Subcutaneous adipose tissue (tissue), 4 donors: ENCODE data around the gene ZNF785. TPM values are rescaled to one million over a fixed set of nuclear protein-coding genes. Genes with fewer than 3 reads are reported as not detected.

Source experiments
- total RNA-seq, 4 donors: library from RNA; depleted of rRNA; stranded (reverse); fragments of >200 nt; gene quantifications; one replicate each; pipeline ENCODE4 v1.1.0, GENCODE V29; 2016
- TF ChIP-seq, protein P1 (sequence below): fragments of 450-650 bp; IDR thresholded peaks from one replicate; pipeline ENCODE4 v1.5.1; 2016; ENCODE audit warnings: low read depth, mild to moderate bottlenecking, control low read depth, antibody characterized with exemption, moderate library complexity

ZNF785 gene
- total RNA-seq, 4 donors from 2014 or later = 2.9 to 8.4 (median 6.6) TPM

DNA sequence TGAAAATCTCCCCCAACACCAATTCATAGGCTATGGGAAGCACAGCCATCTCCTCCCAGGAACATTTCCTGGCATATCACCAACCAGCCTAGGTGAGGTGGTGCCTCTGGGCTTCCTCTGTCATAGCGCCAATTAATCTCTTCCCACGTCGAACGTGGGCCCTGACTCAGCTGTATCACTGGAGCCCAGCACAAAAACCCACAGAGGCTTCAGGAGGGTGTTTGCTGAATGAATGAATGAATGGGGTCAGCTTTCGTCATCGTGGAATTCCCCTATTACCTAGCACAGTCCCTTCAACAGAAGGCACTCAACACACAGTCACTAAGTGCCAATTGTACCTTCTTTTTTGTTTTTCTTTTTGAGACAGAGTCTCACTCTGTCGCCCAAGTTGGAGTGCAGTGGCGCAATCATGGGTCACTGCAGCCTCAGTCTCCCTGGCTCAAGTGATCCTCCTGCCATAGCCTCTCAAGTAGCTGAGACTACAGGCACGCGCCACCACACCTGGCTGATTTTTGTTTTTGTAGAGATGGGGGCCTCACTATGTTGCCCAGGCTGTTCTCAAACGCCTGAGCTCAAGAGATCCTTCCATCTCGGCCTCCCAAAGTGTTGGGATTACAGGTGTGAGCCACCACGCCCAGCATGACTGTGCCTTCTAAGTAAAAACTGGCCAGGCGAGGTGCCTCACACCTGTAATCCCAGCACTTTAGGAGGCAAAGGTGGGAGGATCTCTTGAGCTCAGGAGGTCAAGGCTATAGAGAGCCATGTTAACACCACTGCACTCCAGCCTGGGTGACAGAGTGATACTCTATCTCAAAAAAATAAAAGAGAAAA, 18.1 kb downstream of the ZNF785 start:
- TF ChIP-seq, protein P1, sequence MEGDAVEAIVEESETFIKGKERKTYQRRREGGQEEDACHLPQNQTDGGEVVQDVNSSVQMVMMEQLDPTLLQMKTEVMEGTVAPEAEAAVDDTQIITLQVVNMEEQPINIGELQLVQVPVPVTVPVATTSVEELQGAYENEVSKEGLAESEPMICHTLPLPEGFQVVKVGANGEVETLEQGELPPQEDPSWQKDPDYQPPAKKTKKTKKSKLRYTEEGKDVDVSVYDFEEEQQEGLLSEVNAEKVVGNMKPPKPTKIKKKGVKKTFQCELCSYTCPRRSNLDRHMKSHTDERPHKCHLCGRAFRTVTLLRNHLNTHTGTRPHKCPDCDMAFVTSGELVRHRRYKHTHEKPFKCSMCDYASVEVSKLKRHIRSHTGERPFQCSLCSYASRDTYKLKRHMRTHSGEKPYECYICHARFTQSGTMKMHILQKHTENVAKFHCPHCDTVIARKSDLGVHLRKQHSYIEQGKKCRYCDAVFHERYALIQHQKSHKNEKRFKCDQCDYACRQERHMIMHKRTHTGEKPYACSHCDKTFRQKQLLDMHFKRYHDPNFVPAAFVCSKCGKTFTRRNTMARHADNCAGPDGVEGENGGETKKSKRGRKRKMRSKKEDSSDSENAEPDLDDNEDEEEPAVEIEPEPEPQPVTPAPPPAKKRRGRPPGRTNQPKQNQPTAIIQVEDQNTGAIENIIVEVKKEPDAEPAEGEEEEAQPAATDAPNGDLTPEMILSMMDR = no peak

DNA sequence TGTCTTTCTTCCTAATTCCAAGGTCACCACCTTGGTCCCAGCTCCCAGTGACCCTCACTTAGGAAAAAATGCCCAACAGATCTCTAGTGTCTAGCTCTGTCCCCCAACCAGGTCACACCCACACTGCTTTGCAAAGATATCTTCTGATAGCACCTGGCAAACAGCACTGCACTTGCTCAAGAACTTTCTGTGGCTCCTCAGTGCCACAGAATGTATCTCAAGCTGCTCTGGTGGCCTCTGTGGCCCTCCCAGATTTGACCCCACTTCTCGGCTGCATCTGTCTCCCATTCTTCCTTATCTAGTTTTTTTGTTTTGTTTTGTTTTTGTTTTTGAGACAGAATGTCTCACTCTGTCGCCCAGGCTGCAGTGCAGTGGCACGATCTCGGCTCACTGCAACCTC, 19.0 kb downstream of the ZNF785 start:
- TF ChIP-seq, protein P1 = no peak

DNA sequence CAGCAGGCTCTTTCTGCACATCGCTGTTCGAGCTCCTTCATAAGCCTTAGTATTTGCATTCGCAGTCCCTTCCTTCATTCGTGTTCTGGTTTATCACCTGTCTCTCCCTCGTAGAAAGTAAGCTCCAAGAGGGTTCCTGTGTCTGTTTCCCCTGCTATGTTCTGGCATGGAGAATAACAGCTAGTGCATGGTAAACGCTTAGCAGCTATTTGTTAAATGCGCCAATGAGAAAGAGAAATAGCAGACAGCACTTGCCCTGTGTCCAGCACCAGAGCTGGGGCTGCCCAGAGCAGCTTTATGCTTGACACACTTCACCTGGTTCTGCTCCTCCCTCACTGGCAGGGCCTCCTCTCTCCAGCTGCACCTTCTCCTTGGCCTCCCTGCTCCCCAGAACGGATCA, 19.5 kb downstream of the ZNF785 start:
- TF ChIP-seq, protein P1 = no peak

DNA sequence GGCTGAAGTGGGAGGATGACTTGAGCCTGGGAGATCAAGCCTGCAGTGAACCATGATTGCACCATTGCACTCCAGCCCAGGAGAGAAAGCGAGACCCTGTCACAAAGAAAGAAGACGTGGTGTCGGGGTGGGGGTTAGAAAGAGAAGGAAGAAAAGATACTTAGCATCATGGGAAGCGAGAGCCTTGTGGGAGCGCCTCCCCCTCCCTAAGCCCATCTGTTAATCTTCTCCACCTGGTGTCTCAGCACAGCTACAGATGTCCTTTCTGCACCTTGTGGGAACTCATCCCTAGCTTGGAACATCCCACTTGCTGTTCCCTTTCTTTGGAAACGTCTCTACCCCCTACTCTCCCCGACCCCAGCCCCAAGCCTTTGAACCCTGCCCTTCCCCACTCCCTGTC, 20.0 kb downstream of the ZNF785 start:
- TF ChIP-seq, protein P1 = no peak

DNA sequence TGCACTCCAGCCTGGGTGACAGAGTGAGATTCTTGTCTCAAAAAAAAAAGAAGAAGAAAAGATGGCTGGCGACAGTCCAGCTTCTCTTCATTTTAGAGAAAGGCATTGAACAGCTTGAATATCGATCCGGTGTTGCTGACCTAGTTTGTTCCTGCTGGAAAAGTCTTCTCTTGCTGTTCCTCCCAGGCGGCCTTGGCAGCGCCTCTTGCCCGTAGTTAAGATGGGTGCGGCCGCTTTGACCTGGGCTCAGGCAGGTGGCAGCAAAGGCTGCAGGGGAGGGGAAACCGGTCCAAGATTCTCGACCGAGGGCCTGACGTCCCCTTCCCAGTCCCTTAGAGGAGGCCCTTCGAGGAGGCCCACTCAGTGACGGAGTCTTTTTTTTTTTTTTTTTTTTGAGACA, 23.5 kb downstream of the ZNF785 start:
- TF ChIP-seq, protein P1 = no peak

DNA sequence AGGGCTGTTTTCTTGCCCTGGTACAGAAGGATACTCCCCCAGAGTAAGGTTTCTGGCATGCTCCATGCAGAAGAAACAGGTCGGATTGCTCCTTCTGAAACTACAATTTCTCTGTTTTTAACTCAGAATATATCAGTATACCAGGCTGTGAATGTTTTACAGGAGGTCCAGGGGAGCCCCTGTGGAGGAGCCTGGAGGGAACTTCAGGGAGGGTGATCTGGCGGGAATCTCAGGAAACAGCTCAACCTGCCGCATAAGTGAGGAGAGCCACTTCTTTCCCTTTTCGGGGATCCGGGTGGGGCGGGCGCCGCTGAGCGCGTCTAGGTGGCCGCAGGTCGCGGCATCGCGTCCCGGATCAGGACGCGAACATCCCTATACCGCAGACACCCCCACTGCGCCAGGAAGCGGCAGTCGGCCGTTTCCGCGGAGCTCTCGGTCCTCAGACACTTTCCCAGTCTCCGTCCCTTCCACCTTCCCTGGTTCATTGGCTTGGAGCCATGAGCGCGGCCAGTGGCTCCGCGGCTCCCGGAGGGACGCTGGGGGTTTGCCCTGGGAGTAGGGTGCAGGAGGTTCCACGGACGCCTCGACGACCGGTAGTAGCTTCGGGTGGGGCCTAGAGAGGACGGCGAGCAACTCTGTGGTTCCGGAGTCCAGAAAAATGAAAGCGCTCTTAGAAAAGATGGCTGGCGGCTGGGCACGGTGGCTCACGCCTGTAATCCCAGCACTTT, 24.2 kb downstream of the ZNF785 start:
- TF ChIP-seq, protein P1 = no peak

DNA sequence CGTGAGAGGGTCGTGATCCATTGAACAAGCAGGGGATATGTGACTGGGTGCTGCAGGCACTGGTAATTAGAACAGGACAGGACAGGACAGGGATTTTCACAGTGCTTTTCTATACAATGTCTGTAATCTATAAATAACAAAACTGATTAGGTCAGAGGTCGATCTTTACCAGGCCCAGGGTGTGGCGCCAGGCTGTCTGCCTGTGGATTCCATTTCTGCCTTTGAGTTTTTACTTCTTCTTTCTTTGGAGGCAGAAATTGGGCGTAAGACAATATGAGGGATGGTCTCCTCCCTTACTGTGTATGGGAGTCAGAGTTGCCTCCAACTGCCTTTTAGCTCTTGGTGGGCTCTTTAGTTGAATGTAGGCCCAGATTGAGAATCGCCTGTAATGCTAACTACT, 25.8 kb downstream of the ZNF785 start:
- TF ChIP-seq, protein P1 = no peak
